Measurements from ENCODE around the gene SOCS7.
"Not testable (repeated sequence)": the region's sequence is repeated elsewhere in the genome, so short reads cannot be mapped to it uniquely, and the experiment has no call there.

Gene SOCS7

DNA sequence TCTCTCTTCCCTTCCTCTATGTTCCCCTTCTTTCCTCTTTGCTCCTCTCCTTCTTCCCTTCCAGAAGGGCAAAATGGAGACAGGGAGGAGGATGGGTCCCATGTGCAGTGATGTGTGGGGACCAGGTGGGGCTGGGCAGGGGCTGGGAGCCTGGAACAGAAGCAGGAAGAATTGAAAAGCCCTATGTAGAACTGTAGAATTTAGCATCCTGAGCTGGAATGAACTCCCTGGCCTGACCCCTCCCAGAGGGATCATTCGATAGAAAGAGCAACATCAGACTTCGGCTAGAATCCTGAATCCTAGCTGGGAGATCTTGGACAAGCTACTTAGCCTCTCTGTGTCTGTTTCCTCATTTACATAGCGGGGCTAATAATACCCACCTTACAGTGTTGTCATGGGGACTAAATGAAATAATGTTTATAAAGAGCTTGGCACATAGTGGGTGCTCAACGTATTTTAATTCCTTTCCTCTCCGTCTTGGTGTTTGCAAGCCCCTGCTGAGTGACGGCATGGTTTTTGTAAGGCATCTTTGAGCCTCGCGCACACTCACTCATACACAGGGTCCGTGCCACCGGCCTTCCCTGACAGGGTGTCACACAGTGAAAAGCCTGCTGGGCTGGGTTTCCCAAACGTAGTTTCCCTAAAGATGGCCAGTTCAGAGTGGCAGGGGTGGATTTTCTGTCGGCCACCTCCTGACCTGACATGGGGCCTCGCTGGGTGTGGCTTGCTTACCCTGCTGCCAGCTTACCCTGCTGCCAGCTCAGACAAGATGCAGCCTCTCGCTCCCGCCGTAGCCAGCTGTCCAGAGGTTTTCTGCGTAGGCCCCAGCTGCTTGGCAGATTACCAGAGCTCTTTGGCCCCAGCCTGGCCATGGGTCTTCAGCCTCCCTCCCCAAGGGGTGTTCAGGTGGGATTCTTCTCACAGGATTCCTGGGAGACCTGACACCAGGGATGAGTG lies 70.5 kb downstream of the SOCS7 start:
- no peak for DNase-seq

DNA sequence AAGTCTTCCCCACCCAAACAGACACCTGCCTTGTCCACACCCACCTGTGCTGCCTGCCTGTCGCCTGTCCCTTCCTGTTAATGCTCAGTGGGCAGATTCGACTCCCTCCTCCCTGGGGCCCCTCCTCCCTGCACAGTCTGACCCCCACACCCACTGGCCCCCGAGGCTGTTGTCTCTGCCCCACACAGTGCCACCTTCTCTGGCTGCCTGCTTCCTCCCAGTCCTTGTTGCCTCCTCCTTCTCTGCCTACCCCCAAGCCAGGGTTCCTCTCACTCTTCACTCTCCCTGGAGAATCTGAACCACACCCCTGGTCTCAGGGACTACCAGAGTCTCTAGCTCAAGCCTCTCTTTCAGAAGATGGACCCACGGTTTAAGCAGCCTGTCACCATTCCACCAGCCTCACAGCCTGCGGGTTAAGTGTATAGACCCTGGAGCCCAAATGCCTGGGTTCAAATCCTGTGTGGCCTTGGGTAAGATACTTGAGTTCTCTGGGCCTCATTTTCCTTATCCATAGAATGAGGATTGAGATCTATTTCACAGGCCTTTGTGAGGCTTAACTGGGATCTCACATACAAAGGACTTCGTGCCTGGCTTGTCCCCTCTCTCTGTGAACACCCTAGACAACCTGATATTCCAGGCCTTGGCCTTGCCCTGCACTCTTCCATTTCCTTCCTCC lies 72.8 kb downstream of the SOCS7 start:
- DNase-seq = no peak

DNA sequence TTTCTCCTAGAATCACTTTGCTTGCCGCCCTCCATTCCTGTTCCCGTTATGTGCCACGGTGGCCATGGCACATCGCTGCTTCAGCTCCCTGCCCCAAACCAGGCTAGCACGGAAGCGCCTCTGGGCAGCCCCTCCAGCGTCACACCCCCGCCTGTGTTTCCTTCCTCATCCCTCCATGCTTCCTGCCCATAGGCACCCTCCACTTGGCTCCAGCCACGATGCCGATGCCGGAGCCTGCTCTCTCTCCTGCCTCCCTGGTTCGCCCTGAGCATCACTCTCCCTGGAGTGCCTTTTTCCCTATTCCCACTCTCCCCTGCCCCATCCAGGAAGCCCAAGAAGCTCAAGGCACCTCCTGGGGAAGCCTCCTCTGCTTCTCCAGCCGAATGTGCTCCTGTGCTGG lies 73.4 kb downstream of the SOCS7 start:
- no peak for DNase-seq

DNA sequence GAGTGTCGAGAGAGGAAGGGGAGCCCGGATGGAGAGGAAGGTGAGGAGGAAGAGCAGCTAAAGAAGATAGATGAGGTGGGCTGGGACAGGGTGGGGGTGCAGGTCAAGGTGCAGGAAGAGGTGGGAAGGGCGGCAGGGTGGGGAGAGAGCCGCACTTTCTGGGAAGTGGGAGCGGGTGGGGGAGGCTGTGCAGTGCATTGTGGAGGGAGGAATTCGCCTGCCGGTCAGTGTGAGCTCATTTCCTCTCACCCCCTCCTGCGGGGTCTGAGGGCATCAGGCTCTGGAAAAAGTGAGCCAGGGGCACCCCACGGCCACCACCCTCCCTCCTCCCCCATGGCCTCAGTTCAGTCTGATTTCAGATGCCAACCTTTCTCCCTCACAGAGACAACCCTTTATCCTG lies 74.1 kb downstream of the SOCS7 start:
- DNase-seq = no peak

- no peak for DNase-seq
Observed at GRCh38 chr17:38426441-38426840, 74.8 kb downstream of the SOCS7 start.

DNA sequence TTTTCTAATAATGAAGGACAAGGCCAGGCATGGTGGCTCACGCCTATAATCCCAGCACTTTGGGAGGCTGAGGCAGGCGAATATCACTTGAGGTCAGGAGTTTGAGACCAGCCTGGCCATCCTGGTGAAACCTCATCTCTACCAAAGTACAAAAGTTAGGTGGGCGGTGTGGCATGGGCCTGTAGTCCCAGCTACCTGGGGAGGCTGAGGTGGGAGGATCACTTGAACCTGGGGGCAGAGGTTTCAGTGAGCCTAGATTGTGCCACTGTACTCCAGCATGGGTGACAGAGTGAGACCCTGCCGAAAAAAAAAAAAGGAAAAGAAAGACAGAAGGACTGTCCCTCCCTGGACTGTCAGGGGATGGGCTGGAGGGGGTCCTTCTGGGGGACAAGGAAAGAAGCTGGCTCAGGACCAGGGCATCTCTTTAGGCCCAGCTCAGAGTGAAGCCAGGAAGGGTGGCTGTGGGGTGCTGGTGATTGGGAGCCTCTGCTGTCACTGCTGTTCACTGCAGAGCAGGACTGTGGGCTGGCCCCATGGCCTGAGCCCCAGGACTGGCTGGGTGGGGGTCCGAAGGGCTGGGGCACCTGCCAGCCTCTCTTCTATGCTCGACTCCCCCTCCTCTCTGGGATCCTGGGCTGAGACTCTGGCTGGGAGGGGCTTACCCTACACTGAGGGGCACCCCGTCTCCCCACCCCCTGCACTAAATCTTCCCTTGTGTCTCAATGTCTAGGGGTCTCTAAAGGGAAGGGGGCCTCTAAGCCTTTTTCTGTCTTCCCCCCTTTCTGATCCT lies 75.7 kb downstream of the SOCS7 start:
- DNase-seq = no peak

DNA sequence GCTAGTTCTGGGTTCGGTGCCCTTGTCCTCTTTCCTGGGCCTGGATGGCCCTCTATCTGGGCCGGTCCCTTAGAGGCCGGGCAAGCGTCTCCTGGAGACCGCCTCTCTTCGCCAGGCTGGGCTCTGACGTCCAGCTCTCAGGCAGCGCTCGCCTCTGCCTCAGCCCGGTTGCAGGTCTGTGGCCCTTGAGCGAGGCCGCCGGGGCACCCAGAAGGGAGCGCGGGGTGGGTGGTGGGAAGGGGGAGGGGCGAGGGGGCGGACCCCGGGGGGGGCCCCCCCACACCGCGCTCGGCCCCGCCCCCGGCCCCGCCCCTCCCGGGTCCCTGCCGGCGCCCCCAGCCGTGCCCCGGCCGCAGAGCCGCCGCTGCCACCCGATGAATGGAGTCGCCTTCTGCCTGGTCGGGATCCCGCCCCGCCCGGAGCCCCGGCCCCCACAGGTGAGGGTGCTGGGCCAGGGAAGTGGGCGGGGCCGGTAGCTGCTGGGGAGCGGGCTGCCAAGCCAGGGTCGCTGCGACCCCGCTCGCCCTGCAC lies 76.5 kb downstream of the SOCS7 start, which contains the start of gene ARHGAP23:
TSS of gene ARHGAP23 (plus strand) at position 353 of the 531 bp plus-strand sequence. CDS start at position 375, 22 bp downstream.
- peak; percentile 39 for DNase-seq

- no peak for DNase-seq
Observed at GRCh38 chr17:38428643-38429371, 77.2 kb downstream of the SOCS7 start.

DNA sequence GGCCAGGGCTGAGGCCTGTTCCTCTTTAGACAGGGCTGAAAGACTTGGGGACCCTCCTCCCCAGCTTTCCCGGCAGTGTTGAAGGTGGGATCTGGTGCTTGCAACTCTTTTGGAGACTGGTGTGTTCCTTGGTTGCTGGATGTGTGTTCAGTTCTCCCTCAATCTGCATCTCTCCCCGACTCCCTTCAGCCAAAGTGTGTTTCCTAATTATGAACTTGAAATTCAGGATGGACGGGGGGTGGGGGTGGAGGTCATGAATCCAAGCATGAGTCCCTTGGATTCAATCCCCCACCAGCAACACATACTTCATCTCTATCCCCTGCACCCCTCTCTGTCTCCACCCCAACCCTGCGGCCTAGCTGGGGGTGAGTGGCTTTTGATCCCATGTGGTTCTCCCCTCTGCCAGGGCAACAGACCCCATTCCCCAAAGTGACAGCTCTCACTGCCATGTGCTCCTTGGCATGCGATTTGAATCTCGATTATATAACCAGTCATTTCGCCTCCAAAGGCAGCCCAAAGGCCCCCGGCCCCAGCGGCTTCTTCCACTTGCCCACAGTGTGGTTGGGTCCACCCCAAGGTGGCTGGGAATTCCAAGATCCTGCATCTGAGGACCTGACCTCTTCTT lies 77.9 kb downstream of the SOCS7 start:
- no peak for DNase-seq

DNA sequence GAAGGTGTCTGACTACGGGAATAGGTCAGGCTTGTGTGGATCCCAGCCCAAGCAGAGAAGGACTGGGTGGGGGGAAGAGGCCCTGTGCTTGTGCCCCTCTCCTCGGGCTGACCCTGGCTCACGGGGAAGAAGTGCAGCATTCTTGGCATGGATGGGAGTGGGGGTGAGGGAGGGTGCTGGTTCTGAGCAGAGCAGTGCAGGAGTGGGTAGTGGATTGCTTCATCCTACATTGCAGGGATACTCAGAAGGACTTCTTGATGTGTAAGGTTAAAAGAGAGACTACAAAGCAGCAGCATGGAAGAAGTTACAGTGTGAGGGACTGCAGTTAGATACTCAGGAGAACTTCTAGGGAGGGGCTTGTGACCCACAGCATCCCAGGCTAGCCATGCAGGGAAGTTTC lies 78.7 kb downstream of the SOCS7 start:
- no peak for DNase-seq

DNA sequence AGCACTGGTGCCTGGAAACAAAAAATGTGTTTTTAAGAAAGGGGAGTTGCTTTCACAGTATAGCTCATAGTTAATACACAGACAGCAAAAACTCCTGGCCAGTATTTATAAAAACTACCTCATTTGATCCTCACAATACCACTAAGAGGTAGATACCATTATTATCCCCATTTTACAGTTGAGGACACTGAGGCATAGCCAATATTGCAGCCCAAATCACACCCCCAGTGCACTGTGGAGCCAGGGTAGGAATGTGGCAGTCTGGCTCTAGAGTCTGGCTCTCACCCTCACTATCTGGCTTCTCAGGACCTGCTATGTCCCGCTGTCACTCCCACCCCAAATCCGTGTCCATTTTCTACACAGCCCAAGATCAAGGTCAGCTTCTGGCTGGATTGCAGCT lies 79.2 kb downstream of the SOCS7 start:
- DNase-seq = no peak

DNA sequence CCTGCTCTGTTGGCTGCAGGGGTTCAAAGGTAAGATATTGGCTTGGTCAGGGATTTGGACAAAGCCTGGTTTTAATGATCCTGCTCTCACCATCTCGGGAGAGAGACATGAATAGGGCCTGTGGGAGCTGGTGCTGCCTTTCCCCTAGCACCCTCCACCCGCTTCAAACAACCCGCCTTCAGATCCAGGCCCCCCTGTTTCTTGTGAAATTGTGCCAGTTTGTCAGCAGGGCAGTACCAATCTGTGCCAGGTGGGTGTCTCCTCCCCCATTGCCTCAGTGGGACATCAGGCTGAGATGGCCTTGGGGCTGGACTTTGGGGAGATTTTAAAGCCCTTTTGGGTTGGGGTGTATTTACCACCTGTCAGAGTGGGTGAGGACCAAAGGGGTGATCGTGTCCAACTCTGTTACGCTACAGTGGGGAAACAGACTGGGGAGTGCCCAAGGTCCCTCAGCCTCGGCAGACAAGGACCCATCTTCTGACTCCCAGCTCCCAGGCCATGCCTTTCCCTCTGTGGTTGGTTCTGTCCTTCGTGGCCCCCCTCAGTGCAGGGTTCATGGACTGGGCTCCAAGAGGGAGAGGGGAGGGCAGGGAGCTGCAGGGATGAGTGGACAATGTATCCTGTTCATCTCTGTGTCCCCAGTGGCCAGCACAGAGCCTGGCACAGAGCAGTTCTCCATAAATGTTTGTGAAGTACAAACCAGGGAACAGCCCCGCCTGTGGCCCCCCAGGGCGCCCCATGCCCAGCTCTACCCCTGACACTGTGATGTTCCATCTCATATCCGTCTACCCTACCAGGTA lies 79.9 kb downstream of the SOCS7 start:
- DNase-seq = no peak

- no peak for DNase-seq
Observed at GRCh38 chr17:38434178-38434665, 82.6 kb downstream of the SOCS7 start.

GRCh38 chr17:38435795-38436194 lies 84.2 kb downstream of the SOCS7 start:
- DNase-seq = no peak

GRCh38 chr17:38436386-38436785 lies 84.7 kb downstream of the SOCS7 start:
- DNase-seq = no peak

GRCh38 chr17:38437313-38437712 lies 85.7 kb downstream of the SOCS7 start:
- DNase-seq = not testable (repeated sequence)

DNA sequence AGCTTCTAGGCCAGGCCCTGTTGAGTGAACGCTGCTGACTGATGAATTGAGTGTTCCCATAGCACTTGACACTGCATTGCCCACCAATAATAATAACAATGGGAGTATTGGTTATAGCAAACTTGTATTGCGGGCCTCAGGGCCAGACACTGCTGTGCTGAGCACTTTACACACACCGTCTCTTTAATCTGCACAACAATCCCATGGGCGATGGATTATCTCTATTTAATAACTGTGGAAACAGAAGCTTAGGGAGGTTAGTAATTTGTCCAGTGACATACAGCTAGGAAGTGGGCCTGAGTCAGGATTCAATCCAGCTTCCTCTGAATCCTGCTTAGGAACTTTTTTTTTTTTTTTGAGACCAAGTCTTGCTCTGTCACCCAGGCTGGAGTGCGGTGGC lies 87.8 kb downstream of the SOCS7 start:
- DNase-seq = no peak

DNA sequence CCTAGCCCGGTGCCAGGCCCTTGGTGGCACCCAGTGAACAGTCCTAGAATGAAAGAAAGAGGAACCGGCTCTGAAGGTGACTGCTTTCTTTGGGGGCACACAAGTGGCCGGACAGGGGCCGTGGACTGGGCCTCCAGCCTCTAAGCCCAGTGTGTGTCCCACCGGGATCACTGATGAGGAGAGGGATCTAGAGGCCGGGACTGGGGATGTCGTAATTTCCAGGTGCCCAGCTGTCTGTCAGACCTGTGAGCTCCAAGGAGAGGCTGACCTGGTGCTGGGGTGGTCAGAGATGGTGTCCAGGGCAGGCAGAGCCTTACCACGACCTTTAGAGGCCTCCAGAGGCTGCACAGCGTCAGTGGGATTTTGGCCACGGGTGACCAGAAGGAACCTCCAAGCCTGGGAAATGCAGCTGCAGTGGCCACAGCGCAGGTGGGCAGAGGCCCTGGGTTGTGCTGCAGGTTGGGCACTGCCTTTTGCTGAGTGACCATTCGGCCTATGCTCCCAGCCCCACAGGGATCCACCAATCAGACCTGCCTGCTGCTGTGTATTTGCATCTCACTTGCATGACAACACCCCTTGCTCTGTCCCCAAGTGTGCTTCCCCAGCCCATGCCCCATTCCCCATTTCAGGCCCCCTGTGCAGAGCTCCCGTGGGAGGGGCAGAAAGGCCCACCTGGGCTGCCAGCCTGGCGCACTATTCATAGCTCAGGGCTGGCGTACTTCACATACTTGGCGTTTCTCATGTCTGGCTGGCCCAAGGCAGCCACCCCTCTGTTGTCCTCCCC lies 89.2 kb downstream of the SOCS7 start:
- no peak for DNase-seq

DNA sequence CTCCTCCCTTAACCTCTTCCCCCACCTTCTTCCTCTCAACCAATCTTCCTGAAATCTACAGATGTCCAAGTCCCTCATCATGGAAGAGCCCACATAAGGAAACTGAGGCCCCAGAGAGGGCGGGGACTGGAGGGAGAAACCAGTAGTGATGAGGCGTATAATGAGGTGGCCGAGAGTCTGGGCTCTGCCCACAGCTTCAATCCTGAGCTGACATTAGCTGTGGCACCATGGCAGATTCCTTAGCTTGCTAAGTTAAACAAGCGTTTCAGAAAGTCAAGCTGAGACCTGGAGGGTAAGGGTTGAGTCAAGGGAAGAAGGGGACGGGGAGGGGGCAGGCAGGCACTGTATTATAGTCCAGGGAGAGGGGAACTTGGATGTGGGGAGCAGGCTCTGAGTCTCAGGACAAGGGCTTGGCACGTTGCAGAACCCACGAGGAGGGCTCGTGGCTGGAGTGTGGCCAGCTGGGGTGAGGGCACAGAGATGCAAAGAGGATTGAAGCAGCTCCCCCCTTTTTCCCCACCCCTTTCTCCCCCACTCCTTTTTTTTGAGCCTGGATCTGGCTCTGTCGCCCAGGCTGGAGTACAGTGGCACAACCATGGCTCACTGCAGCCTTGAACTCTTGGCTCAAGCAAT lies 89.9 kb downstream of the SOCS7 start:
- DNase-seq = no peak

Measured in activated CD4-positive, CD25-positive, alpha-beta regulatory T cell treated with anti-CD3 and anti-CD28 coated beads, Interleukin-2, amount 50 U/mL, for 72 hours (primary cell).